Measurements from ENCODE around the gene DNM1.

The DNM1 gene

DNA sequence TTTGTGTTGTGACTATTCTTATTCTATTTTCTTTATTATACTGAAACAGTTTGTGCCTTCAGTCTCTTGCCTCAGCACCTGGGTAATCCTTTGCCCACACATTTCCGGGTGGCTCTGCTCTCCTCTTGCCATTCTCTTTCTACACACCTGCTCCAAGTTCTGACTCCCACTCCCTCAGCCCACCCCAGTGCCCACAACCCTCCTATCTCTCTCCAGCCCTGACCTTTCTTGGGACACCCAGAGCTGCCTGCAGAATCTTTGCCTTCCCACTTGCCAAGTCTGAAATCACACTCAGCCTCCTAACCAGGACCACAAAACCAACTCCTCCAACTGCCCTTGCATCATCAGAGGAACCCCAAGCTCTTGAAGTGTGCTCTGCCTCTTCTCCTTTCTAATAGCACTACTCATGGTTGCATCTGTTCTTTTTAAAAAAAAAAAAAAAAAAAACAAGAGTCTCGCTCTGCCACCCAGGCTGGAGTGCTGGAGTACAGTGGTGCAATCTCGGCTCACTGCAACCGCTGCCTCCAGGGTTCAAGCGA is 77.0 kb downstream of the DNM1 start:
- DNase-seq = no peak

DNA sequence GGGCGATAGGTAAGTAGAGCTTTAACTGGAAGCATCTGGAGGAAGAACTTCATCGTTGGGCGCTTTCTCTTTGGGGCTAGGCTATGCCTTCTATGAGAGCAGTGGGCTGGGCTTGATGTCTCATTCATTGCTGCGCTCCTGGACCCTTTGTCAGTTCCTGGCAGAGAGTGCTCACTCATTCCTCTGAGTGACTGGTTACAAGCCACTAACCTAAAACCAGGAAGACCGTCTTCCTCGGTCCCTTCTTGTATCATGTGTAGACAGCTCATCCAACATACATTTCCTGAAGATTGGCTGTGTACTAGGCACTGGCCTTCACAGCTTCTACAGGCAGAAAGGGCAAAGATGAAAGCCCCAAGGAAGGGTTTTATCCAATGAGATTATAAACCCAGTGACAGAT is 79.3 kb downstream of the DNM1 start:
- no peak for DNase-seq

DNA sequence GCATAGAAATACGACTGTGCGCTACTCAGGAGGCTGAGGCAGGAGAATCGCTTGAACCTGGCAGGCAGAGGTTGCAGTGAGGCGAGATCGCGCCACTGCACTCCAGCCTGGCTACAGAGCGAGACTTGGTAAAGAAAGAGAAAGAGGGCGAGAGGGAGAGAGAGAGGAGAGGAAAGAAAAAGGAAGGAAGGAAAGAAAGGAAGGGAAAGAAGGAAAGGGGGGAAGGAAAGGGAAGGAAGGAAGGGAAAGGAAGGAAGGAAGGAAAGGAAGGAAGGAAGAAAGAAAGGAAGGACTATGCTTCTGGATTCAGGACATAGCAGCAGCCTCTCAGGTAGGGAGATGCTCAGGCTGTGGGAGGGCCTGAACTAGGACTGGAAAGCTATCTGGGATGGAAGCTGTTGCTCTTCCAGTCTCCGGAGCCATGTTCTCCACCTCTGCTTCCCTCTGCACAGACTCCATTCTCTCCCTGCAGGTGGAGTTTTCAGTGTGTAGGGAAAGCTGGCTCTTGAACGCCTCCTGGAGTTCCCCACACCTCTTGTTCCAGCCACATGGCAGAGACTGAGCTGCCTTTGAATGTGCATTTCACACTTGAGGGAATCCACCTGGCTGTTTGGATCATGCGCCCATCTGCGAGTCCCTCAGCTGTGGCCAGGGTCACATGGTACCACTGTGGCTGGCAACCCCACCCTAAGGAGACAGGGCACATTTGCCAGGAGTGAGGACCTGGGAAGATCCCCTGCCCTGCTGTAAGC is 82.0 kb downstream of the DNM1 start:
- no peak for DNase-seq

DNA sequence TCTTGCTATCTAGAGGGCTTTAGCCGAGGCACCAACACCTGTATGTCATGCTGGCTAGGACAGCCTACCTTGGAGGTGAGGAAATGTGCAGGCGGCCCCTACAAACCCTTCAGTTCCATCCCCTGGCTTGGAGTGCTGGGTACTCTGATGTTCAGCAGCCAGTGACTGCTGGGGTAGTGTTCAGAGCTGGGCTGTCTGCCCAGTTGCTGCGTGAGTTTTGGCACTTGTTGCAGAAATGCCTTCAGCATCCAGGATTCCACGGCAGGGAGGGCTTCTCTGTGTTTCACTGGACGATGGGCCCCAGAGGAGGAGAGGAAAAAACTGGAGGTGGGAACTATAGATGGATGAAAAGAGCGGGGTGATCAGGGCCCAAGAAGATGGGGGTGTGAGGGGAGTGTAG is 83.3 kb downstream of the DNM1 start:
- DNase-seq = no peak

DNA sequence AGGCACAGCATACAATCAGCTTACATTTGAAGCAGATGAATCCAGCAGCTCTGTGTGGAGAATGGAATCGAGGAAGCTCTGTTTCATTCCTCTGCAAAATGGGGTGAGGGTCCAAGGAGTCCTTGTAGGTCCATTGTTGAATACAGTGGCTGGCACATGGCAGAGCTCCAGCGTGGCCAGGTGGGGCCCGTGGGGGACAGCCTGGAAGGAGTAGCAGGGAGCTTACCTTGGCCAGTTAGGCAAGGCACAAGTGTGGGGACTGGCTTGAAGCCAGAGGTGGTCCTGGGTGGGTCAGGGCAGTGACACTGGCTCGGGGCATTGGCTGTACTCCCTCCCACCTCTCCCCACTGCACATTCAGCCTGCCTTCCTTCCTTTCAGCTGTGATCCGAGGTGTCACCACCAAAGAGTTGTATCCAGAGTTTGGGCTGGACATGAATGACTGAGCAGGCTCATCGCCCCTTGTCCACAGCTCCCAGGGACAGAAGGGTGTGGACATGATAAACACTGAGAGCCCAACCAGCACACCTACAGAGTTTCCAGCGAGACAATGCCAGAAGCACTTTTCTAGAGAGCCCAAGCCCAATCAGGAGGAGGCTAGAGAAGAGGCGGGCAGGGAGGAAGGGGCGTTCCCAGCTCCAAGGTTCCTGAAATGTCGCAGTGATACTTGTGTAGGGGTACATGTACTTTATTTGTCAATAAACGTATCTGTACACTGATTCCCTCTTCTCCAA is 85.3 kb downstream of the DNM1 start:
- DNase-seq = no peak

DNA sequence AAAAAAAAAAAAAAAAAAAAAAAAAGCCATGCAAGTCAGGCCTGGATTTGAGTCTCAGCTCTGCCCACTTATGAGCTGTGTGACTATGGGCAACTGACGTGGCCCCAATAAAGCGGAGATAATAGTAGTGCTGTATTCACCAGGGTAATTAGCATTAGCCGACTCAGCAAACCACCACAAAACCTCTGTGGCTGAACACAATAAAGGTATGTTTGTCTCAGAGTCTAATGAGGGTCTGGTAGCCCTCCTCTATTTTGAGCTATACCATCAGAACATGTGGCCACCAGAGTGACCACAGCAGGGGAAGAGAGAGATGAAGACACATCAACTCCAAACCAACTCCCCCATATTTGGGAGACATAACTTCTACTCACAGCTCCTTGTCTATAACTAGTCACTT is 88.8 kb downstream of the DNM1 start:
- no peak for DNase-seq

DNA sequence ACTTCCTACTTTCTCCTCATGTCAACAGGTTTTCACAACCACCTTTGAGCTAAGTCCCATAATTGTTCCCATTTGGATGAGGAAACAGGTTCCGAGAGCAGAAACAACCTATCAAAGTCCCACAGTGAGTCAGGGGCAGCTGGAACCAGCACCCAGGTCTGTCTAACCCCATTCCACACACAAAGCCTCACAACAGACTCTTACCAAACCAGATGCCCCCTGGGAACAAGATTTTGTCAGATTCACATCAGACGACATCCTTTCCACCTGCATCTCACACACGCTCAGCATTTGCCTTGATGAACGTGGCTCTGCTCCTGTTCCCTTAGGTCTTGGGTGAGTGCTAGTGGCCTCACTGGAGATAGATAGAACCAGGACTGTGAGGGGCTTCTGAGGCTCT is 89.9 kb downstream of the DNM1 start:
- DNase-seq = no peak

DNA sequence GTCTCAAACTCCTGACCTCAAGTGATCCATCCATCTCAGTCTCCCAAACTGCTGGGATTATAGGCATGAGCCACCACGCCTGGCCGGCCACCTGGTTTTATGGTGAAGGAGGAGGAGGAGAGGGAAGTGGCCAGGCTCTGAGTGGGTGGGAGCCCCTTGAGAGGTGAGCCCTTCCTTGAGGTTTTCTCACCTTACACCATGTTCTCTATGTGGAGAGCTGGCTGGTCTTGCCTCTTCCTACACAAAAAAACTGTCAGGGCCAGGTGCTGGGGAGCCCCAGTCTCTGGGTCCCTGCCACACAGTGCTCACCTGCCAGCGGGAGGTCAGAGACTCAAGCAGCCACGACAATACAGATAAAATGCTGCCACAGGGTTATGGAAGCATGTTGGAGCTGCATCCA is 91.0 kb downstream of the DNM1 start:
- DNase-seq = no peak

DNA sequence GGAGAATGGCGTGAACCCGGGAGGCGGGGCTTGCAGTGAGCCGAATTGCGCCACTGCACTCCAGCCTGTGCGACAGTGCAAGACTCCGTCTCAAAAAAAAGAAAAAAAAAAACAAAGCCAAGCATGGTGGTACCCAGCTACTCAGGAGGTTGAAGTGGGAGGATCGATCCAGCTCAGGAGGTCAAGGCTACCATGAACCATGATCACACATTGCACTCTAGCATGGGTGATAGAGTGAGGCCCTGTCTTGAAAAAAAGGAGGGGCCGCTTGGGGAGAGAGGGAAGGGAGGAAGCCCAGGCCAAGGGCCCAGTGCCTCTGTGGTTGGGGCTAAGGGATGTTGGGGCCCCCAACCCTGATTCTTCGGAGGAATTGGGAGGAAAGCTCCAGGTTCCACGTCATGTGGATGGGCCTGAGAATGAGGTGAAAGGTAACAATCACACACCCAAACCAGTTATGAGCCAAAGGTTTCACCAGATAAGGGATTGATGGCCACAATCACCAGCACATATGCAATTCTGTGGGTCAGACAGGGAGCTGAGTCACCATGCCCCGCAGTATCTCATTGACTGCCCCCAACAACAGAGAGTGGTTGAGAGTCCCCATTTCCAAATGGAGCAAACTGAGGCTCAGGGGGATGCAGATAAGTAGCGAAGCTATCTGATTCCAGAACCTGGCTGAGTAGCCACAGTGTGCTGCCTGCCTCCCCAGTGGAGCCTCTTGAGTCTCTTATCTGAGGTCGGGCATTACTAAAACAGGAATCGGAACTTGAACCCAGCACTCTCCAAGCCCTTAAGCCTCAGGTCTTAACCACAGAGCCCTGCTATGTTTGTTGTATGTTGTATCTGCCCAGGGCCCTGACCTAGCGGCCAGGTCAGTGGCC is 93.4 kb downstream of the DNM1 start:
- DNase-seq = no peak

DNA sequence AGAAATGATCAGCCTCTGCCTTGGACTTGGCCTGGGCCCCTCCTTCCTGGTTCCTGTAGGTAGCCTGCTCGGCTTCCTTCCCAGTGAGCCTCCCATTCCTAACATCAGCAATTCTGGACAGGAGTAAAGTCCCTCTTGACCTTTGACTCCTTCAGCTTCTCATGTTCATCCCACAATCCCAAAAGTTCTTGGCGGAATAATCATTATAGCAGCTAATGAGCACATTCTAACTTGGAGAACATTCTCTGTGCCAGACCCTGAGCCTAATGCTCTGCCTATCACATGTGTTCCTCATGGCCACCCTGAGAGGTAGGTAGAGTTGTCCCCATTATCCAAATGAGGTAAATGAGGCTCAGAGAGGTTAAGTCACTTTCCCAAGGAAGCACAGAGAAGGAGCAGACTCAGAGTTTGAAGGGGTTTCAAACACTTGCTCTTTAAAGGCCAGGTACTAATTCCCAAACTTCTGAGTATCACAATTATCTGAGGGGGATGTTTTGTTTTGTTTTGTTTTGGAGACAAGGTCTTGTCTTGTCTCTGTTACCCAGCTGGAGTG is 94.1 kb downstream of the DNM1 start:
- DNase-seq = no peak

DNA sequence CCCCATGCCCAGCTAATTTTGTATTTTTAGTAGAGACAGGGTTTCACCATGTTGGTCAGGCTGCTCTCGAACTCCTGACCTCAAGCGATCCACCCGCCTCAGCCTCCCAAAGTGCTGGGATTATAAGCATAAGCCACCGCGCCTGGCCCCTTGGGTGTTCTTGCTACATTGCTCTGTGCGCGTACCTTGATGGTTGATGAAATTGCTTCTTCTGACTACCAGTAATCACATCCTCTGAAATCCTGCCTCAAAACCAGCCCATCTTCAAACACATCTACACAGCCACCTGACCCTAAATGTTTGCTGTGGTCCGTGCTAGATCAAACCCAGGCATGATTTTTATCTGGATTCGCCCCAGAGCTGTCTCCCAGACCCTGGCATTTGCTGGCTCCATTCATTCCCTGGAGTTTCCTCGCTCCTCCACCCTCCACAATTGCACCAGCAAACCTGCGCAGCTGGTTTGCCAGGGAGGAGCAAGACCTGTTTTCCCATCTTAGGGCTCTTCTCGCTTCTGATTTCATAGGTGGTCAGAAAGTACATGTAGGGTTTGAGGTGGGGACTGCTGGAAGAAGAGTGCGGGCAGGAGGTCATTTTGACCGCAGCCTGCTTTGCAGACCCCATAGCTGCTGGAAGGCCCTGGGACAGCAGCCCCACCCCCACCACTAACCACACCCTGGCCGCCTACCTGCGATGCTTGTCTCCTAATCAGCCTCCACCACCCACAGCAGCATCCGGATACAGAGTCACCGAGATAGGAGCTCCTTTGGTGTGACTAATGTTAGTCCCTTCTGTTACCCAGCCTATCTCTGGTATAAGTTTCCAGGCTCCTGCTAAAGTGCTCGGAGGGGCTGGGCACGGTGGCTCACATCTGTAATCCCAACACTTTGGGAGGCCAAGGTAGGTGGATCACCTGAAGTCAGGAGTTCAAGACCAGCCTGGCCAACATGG is 95.6 kb downstream of the DNM1 start:
- DNase-seq = no peak

DNA sequence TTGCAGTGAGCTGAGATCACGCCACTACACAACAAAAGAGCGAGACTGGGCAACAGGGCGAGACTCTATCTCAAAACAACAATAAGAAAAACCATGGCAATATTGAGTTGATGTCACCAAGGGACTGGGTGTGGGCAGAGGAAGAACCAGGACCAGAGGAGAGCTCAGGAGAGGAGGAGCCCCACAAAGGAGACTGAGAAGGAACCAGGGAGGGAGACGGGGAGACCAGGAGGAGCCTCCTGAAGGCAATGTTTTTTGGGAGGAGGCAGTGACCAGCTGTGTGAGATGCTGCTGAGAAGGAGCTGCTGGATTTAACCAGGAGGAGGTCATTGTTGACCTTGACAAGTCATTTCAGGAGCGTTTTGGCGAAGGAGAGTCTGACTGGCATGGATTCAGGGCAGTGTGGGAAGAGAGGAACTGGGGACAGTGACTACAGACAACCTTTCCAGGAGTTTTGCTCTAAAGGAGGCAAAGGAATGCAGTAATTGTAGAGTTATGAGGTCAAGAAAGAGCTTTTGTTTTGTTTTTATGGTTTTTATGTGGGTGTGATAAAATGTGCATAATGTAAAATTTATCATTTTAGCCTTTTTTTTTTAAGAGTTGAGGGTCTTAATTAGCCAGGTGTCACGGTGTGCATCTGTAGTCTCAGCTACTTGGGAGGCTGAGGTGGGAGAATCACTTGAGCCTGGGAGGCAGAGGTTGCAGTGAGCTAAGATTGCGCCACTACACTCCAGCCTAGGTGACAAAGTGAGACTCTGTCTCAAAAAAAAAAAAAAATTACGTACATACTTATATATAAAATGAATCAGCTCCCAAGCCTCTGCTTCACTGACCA is 101.2 kb downstream of the DNM1 start:
- DNase-seq = no peak
